PFSK-1 (cell line): Measurements from ENCODE around the gene PARP3.

Experiments
- FOXP2 ChIP-seq: optimal IDR thresholded peaks from 2 replicates; pipeline ENCODE3; 2011; ENCODE audit warnings: borderline replicate concordance, control low read depth, inconsistent platforms; ENCODE audit not compliant: insufficient read depth; ENCODE audit errors: extremely low read length, extremely low read depth
- POLR2AphosphoS5 ChIP-seq: IDR thresholded peaks from 2 replicates; pipeline ENCODE4 v1.6.1; 2012; ENCODE audit warnings: low read depth, mild to moderate bottlenecking, control low read depth, low read length, moderate library complexity
- REST ChIP-seq, 2 experiments: IDR thresholded peaks; 2 replicates each; pipeline versions ENCODE4 v1.6.1 to v1.8.0; 2011 to 2012; ENCODE audit warnings: low read depth in 2 of 2, low read length in 2 of 2, control low read depth in 1 of 2, inconsistent platforms in 1 of 2, mild to moderate bottlenecking in 1 of 2, moderate library complexity in 1 of 2; ENCODE audit not compliant: insufficient read depth in 1 of 2
- SIN3A ChIP-seq: IDR thresholded peaks from 2 replicates; pipeline ENCODE4 v1.6.1; 2012; ENCODE audit warnings: mild to moderate bottlenecking, low read length, moderate library complexity, borderline replicate concordance; ENCODE audit not compliant: insufficient read depth
- TAF1 ChIP-seq: IDR thresholded peaks from 2 replicates; pipeline ENCODE4 v1.6.1; 2012; ENCODE audit warnings: low read length, control low read depth, borderline replicate concordance; ENCODE audit not compliant: insufficient read depth

PARP3 gene

GRCh38 chr3:51946796-51947195, 4.6 kb downstream of the PARP3 start:
- TF ChIP-seq SIN3A = no peak
- TF ChIP-seq REST (IDR thresholded peaks at IDR 0.05; ENCODE audit: insufficient read depth in 1 of 2, low read depth in 2 of 2, low read length in 2 of 2) = no peak
- TF ChIP-seq POLR2AphosphoS5 = no peak
- TF ChIP-seq TAF1 = no peak
- TF ChIP-seq FOXP2 = no peak

- no peak for TF ChIP-seq FOXP2
- no peak for TF ChIP-seq SIN3A
- no peak for TF ChIP-seq REST (IDR thresholded peaks at IDR 0.05; ENCODE audit: insufficient read depth in 1 of 2, low read depth in 2 of 2, low read length in 2 of 2)
- TF ChIP-seq POLR2AphosphoS5 = no peak
- no peak for TF ChIP-seq TAF1
These were observed 5.2 kb downstream of the PARP3 start for GRCh38 chr3:51947215-51947900.

GRCh38 chr3:51948016-51948580, 5.9 kb downstream of the PARP3 start:
- TF ChIP-seq TAF1 (no peak), FOXP2 (no peak), SIN3A (no peak), POLR2AphosphoS5 (no peak), REST (IDR thresholded peaks at IDR 0.05; ENCODE audit: insufficient read depth in 1 of 2, low read depth in 2 of 2, low read length in 2 of 2) (no peak)

- TF ChIP-seq TAF1 (no peak), SIN3A (no peak), REST (IDR thresholded peaks at IDR 0.05; ENCODE audit: insufficient read depth in 1 of 2, low read depth in 2 of 2, low read length in 2 of 2) (no peak), FOXP2 (no peak), POLR2AphosphoS5 (no peak)
These were observed 7.0 kb downstream of the PARP3 start for GRCh38 chr3:51949121-51949520.

- TF ChIP-seq REST (IDR thresholded peaks at IDR 0.05; ENCODE audit: insufficient read depth in 1 of 2, low read depth in 2 of 2, low read length in 2 of 2) (no peak), SIN3A (no peak), FOXP2 (no peak), POLR2AphosphoS5 (no peak), TAF1 (no peak)
These were observed 8.7 kb downstream of the PARP3 start for GRCh38 chr3:51950899-51951298.
